OCI-LY3 (cell line): ENCODE measurements around the gene ZNF384.
"Not testable (repeated sequence)": the region's sequence is repeated elsewhere in the genome, so short reads cannot be mapped to it uniquely, and the experiment has no call there.

Source experiments
- H2AFZ ChIP-seq: fragments of 200-600, 300-600 bp; shearing (Covaris generic); 2 replicates; pipeline ENCODE4 v1.6.0; 2014; ENCODE audit warnings: antibody characterized with exemption, low read depth, low read length
- H3K27ac ChIP-seq: fragments of 200-600, 300-600 bp; sonication (generic); 2 replicates; pipeline ENCODE4 v1.5.1; 2014; ENCODE audit warnings: mild to moderate bottlenecking, low read length, moderate library complexity, mixed read lengths
- H3K27me3 ChIP-seq: fragments of 200-600, 300-600 bp; sonication (generic); 2 replicates; pipeline ENCODE4 v1.6.1; 2014; ENCODE audit warnings: low read depth, low read length, mixed read lengths
- H3K36me3 ChIP-seq: fragments of 200-600, 300-600 bp; sonication (generic); replicated peaks from 2 replicates; pipeline ENCODE3; 2014; ENCODE audit warnings: low read depth, low read length, mixed read lengths
- H3K4me1 ChIP-seq: fragments of 300-600, 200-600 bp; sonication (generic); 2 replicates; pipeline ENCODE4 v1.6.1; 2014; ENCODE audit warnings: low read length, mixed read lengths
- H3K4me2 ChIP-seq: fragments of 200-600, 300-600 bp; sonication (generic); 2 replicates; pipeline ENCODE4 v1.6.1; 2014; ENCODE audit warnings: low read length, mixed read lengths
- H3K4me3 ChIP-seq: fragments of 300-600, 200-600 bp; sonication (generic); 2 replicates; pipeline ENCODE4 v1.5.1; 2014; ENCODE audit warnings: antibody characterized with exemption, mild to moderate bottlenecking, low read length, moderate library complexity
- H3K79me2 ChIP-seq: fragments of 300-600, 200-600 bp; shearing (Covaris generic); 2 replicates; pipeline ENCODE4 v1.6.1; 2014; ENCODE audit warnings: mild to moderate bottlenecking, low read length, mixed read lengths
- H3K9ac ChIP-seq: fragments of 300-600, 200-600 bp; shearing (Covaris generic); 2 replicates; pipeline ENCODE4 v1.6.0; 2014; ENCODE audit warnings: mild to moderate bottlenecking, low read length, moderate library complexity
- H3K9me3 ChIP-seq: fragments of 200-600, 300-600 bp; shearing (Covaris generic); 2 replicates; pipeline ENCODE4 v1.6.1; 2014; ENCODE audit warnings: low read length, mixed read lengths; ENCODE audit not compliant: insufficient read depth
- H4K20me1 ChIP-seq: fragments of 200-600, 300-600 bp; sonication (generic); 2 replicates; pipeline ENCODE4 v1.6.1; 2016; ENCODE audit warnings: low read length, mixed read lengths; ENCODE audit not compliant: insufficient read depth
- EZH2phosphoT487 ChIP-seq: fragments of 200-600 bp; shearing (Covaris generic); IDR thresholded peaks from 2 replicates; pipeline ENCODE4 v1.6.1; 2018; ENCODE audit warnings: antibody characterized with exemption, mixed run types, low read depth
- TF ChIP-seq, protein P1 (sequence below): fragments of 200-600, 300-600 bp; sonication (generic); IDR thresholded peaks from 2 replicates; pipeline ENCODE4 v1.5.1; 2014; ENCODE audit warnings: antibody characterized with exemption, low read length, low read depth

The ZNF384 gene

DNA sequence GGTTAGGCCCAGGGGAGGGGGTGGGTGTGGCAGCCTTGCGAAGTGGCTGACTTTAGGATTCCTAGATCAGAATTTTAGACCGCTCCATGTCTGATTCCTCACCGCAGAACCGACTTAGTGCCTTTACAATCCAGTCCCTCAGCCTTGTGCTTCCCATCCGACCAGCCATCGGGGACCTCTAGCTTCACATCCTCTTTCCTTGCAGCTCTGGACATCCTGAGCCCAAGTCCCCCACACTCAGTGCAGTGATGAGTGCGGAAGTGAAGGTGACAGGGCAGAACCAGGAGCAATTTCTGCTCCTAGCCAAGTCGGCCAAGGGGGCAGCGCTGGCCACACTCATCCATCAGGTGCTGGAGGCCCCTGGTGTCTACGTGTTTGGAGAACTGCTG, 35.2 kb upstream of the ZNF384 start:
- Histone ChIP-seq H3K27ac (peak overlapping the region; percentile 74), H3K4me1 (peaks cover 14% of the 10 kb centered on the region), H3K4me3 (peak overlapping the region; percentile 93), H3K36me3 (peaks cover 16% of the 10 kb centered on the region), H3K9me3 (no peaks in the 10 kb centered on the region), H3K9ac (peak overlapping the region; percentile 81), H3K4me2 (peak overlapping the region; percentile 85), H3K79me2 (peaks cover 12% of the 10 kb centered on the region), H3K27me3 (no peaks in the 10 kb centered on the region), H4K20me1 (no peaks in the 10 kb centered on the region), H2AFZ (peak overlapping the region; percentile 25; the same call in 1 of the 2 replicates)
- no peak for TF ChIP-seq EZH2phosphoT487
- TF ChIP-seq, protein P1, sequence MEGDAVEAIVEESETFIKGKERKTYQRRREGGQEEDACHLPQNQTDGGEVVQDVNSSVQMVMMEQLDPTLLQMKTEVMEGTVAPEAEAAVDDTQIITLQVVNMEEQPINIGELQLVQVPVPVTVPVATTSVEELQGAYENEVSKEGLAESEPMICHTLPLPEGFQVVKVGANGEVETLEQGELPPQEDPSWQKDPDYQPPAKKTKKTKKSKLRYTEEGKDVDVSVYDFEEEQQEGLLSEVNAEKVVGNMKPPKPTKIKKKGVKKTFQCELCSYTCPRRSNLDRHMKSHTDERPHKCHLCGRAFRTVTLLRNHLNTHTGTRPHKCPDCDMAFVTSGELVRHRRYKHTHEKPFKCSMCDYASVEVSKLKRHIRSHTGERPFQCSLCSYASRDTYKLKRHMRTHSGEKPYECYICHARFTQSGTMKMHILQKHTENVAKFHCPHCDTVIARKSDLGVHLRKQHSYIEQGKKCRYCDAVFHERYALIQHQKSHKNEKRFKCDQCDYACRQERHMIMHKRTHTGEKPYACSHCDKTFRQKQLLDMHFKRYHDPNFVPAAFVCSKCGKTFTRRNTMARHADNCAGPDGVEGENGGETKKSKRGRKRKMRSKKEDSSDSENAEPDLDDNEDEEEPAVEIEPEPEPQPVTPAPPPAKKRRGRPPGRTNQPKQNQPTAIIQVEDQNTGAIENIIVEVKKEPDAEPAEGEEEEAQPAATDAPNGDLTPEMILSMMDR = no peak

DNA sequence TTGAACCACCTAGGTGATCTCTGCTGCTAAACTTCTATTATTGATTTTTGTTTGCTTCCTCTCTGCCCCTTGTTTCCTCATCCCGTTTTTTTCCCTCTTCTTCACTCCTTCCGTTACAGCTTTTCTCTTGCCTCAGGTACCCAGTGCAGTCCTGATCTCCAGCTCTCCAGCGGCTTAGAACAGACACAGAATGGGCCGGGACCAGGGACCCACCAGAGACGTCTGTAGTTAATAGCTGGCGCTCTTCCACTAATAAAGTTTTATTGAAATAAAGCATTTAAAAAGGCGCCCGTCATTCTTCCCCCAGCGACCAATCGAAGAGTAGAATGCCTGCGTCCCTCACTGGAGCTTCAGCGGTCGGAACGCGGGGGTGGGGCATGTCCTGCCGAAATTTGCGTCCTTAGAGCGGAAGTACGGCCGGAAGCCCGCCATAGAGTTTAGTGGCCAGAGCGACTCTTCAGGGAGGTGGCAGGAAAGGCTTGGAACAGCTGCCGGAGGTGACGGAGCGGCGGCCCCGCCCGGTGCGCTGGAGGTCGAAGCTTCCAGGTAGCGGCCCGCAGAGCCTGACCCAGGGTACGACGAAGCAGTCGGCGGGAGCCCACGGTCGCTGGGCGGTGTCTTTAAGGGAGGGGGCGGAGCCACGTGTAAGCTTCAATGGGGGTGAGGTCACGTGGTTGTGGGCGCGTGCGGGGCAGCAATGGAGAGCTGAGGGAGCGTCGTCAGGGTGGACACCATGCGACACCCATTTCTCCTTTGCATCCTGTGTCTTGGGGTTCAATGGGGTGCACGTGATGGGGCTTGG, 34.6 kb upstream of the ZNF384 start, which contains the start of gene COPS7A:
Gene COPS7A, plus strand, starts transcription at position 440 of the 802 bp plus-strand sequence. CDS start 611 bp downstream, outside the sequence.
- no peak for TF ChIP-seq EZH2phosphoT487
- TF ChIP-seq, protein P1 = no peak
- Histone ChIP-seq H3K27me3 (no peaks in the 10 kb centered on the region), H3K36me3 (peaks cover 10% of the 10 kb centered on the region), H3K79me2 (peaks cover 12% of the 10 kb centered on the region), H3K4me3 (peak within 1 kb of the TSS; percentile 93), H2AFZ (peak within 1 kb of the TSS; percentile 98), H3K27ac (peak within 1 kb of the TSS; percentile 74), H3K4me1 (peaks cover 10% of the 10 kb centered on the region), H3K9ac (peak within 1 kb of the TSS; percentile 94), H3K9me3 (no peaks in the 10 kb centered on the region), H4K20me1 (no peaks in the 10 kb centered on the region), H3K4me2 (peak within 1 kb of the TSS; percentile 91)

DNA sequence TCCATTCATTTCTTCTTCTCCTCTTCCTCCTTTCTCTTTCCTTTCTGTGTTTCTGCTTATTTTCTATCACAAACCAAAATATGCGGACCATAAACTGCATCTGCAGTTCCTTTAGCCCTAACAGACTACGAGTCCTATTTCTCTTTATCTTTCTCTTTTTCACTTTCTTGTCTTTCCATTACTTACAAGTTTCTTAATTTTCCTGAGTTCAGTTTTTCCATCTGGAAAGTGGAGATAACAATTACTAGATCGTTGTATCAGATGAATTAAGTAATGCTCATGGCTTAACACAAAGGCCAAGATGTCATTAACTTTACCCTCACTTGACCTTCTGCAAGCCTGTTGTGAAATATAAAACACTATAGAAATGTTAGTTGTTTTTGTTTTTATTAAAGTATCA, 33.7 kb upstream of the ZNF384 start:
- H4K20me1 ChIP-seq = no peaks in the 10 kb centered on the region
- H3K36me3 ChIP-seq = peaks cover under 1% of the 10 kb centered on the region
- H3K9me3 ChIP-seq = no peaks in the 10 kb centered on the region
- TF ChIP-seq, protein P1 = no peak
- TF ChIP-seq EZH2phosphoT487 = no peak
- H3K79me2 ChIP-seq = peaks cover 12% of the 10 kb centered on the region
- no peaks in the 10 kb centered on the region for H3K27me3 ChIP-seq
- no peak overlapping the region for H2AFZ ChIP-seq
- H3K4me1 ChIP-seq = peaks cover 10% of the 10 kb centered on the region
- H3K9ac ChIP-seq = peak overlapping the region; percentile 94
- no peak overlapping the region for H3K27ac ChIP-seq
- H3K4me2 ChIP-seq = peak overlapping the region; percentile 91
- H3K4me3 ChIP-seq = peak overlapping the region; percentile 93

DNA sequence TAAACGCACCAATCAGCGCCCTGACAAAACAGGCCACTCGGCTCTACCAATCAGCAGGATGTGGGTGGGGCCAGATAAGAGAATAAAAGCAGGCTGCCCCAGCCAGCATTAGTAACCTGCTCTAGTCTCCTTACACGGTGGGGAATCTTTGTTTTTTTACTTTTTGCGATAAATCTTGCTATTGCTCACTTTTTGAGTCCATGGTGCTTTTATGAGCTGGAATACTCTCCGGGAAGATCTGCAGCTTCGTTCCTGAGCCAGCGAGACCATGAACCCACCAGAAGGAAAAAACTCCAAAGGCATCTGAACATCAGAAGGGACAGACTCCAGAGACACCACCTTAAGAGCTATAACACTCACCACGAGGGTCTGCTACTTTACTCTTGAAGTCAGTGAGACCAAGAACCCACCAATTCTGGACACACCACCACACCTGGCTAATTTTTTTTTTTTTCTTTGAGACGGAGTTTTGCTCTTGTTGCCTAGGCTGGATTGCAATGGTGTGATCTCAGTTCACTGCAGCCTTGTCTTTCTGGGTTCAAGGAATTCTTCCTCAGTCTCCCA, 27.8 kb upstream of the ZNF384 start:
- Histone ChIP-seq H3K27ac (no peak overlapping the region), H3K79me2 (no peaks in the 10 kb centered on the region), H3K4me3 (no peak overlapping the region), H2AFZ (no peak overlapping the region), H3K36me3 (no peaks in the 10 kb centered on the region), H3K9ac (no peak overlapping the region), H4K20me1 (no peaks in the 10 kb centered on the region), H3K4me1 (no peaks in the 10 kb centered on the region), H3K9me3 (no peaks in the 10 kb centered on the region), H3K27me3 (no peaks in the 10 kb centered on the region), H3K4me2 (no peak overlapping the region)
- TF ChIP-seq EZH2phosphoT487 = no peak
- TF ChIP-seq, protein P1 = no peak

DNA sequence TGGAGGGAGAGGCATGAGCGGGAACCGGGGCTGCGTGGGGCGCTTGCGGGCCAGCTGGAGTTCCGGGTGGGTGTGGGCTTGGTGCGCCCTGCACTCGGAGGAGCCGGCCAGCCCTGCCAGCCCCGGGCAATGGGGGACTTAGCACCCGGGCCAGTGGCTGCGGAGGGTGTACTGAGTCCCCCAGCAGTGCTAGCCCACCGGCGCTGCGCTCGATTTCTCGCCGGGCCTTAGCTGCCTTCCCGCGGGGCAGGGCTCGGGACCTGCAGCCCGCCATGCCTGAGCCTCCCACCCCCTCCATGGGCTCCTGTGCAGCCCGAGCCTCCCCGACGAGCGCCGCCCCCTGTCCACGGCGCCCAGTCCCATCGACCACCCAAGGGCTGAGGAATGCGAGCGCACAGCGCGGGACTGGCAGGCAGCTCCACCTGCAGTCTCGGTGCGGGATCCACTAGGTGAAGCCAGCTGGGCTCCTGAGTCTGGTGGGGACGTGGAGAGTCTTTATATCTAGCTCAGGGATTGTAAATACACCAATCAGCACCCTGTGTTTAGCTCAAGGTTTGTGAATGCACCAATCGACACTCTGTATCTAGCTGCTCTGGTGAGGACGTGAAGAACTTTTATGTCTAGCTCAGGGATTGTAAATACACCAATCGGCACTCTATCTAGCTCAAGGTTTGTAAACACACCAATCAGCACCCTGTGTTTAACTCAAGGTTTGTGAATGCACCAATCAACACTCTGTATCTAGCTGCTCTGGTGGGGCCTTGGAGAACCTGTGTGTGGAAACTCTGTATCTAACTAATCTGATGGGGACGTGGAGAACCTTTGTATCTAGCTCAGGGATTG, 27.1 kb upstream of the ZNF384 start:
- not testable (repeated sequence) for H4K20me1 ChIP-seq, H3K9me3 ChIP-seq, H3K4me1 ChIP-seq, H3K79me2 ChIP-seq, H2AFZ ChIP-seq, H3K9ac ChIP-seq, H3K27ac ChIP-seq, H3K27me3 ChIP-seq, H3K4me2 ChIP-seq, H3K36me3 ChIP-seq, H3K4me3 ChIP-seq
